GM19395 (cell line): ENCODE measurements around the gene FOXS1.

Experiments
- ATAC-seq: cut with Tn5 transposase; IDR thresholded peaks from one replicate; pipeline ENCODE4 v1.9.1; 2021; ENCODE audit warnings: mild to moderate bottlenecking, moderate library complexity; ENCODE audit not compliant: unreplicated experiment

FOXS1 gene

DNA sequence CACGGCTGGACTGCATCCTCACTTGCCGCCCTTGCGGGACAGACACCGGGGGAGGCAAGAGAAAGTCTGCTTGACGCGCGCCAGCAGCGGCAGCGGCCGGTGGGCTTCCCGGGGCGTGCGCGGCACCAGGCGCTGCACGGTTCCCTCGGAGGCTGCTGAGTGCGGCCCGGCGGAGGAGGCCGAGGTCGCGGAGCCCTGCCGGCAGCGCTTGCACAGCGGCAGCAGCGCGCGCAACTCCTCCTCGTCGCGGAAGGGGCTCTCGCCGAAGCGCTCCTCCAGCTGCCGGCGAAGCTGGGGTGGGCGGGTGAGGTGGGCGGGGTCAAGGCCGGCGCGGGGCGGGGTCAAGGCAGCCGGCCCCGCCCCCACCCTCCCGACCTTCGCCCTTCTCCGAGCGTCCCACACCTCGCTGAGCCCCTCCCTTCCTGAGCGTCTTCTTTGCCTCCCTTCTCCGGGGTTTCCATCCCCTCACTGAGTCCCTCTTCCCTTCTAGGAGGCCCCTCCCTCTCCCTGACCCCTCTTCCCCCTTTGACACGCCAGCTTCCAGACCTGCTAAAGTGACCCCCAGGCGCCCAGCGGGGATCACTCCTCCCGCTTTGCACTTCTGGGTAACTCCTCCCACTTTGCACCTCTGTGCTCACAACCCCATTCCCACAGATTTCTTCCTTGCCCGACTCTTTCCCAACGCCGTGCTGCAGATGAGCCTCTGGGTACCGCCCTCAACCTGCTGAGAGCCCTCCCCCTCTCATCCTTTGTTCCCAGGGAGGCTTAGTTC lies 16.2 kb upstream of the FOXS1 start:
- peak; percentile 59 for ATAC-seq

DNA sequence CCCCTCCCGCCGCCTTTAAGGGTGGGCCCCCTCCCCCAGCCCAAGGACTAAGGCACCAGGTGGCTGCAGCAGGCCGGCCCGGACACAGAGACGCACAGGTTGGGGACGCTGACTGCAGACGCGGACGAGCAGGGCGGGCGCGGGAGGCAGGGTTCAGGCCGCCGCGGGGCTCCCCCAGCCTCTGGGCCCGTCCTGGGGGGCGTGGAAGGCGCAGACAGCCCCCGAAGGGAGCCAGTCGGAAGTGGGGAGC lies 15.7 kb upstream of the FOXS1 start:
- ATAC-seq, result peak; percentile 35

DNA sequence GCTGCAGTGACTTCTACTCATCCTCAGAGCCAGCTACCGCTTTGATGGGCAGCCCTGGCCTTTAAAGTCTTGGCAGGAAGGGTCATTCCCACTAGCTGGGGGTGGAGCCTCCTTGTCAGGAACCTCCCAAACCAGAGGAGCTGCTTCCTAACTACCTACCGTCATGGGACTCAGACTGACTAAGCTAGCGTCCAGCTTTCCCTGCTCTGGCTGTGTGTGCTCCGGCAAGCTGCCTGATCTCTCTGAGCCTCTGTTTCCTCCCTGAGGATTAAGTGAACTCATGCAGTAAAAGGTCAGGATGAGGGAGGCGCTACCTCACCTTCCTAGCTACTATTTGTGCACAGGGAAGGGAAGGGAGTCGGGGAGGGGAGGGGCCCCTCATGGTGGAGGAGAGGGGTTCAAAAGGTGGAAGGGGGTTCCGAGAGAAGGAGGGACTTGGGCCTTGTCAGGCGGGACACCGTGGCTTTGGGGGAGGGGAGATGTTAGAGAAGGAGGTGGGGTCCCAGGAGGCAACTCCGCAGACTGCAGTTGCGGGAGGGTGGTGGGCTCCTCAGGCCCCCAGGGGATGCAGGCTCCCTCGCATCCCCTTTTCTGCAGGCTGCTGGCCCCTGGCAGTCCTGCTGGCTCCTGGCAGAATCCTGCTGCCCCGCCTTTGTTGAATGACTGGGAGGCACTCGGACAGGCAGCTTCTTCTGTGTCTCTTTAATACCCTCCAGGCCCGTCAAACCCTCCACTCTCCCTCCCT lies 15.2 kb upstream of the FOXS1 start:
- ATAC-seq, result no peak

DNA sequence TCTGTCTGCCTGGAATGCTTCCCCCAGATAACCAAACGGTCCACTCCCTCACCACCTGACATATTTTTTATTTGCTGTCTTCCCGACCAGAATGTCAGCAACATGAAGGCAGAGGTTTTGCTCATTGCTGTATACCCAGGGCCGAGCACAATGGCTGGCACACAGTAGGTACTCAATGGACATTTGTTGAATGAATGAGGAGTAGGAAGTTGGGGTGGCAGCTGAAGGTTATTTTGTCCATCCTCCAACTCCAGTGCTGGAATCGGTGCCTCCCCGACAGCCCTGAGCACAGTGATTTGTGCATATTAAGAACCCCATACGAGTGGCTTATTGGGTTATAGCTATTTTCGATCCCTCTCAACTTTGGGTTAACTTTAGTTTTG lies 14.6 kb upstream of the FOXS1 start:
- no peak for ATAC-seq

DNA sequence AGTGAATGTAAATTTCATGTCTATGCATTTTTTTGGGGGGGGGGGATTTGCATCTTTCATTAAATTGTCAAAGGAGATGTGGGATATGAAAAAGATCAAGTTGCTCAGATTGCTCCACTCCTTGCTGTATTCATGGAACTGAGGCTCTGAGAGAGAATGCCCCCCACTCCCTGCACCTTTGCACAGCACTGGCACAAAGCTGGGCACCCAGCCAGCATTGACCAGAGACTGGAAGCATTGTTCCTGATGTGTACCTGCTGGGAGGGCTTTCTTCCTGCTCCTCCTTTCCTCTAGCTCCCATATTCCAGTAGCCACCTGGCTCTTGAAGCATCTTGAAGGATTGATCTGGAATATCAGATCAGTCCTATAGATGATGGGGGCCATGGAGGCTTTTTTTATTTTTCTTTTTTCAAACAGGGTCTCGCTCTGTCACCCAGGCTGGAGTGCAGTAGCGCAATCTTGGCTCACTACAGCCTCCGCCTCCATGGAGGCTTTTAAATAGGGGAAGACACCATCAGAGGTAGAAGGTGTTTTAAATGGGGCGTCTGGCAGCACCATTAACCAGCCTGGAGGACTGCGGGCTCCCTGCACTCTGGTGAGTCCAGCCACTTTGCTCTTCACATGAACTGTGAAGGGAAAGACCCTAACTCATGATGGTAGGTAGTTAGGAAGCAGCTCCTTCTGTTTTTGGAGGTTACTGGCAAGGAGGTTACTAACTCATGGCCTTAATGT lies 14.0 kb upstream of the FOXS1 start:
- ATAC-seq, result no peak

DNA sequence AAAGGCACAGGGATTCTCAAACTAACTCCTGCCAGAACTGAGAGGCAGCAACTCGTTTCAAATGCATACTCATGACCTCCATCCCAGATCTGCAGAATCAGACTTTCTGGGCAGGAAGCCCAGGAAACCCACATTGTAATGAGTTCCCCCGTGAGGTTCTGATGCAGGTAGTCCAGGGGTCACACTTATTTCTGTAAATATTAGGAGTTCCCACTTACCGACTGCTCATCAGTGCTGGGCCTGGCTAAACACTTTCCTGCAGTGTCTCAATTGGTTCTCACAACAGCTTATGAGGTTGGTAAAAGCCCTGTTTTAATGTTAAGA lies 13.3 kb upstream of the FOXS1 start:
- ATAC-seq, result no peak

DNA sequence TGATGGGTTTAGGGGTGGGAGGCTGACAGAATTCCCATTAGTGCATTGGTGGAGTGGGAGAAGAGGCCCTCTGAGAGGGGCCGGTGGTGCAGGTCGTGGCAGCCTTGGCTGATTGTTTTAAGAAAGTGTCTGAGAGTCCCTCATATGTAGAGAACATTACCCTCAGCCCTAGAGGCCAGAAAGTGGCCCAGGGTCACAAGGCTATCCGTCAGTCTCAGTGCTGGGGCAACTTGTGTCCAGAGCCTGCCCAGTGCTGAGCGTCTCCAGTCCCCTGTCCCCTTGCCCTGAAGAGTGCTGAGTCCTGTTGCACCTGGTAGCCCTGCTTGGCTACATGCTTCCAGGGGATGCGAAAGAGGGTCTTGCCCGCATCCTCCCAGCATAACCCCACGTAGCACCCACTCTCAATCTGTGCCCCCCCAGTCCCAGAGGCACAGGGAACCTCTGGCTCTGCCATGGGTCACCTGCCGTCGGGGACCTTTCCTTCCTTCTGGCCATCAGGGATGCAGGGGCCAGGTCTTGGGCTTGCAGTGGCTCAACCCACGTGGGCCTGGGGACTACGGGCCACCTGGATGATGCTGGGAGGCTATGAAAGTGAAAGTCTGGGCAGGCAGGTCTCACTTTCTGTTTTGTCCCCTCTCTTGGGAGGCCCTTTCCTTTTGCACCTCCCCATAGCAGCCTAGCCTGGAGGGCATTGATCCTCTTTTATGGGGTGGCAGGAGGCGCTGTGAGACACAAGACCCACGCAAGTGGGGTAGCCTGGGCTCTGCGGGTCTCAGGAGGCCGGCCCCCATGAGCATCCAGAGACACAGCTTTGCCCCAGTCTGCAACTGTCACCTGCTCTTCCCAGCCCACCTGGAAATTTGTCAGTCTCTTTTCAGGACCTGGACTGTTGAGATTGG lies 12.7 kb upstream of the FOXS1 start:
- ATAC-seq, result peak; percentile 77

DNA sequence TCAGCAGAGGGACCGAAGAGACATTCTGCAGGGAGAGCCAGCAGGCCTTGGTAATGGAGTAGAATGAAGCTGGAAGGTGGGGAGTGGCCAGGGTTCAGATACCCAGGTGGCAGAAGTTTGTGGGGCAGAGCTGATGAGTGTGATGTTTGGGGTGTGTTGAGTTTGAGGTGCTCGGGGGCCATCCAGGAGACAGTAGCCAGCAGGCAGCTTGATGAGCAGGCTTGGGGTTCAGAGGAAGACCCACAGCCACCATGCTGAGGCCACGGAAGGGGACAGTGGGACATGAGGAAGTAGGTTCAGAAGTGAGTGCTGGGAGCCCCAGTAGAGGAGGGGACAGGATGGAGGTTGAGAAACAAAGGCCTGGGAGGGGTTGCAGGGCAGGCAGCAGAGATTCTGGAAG lies 11.1 kb upstream of the FOXS1 start:
- no peak for ATAC-seq

DNA sequence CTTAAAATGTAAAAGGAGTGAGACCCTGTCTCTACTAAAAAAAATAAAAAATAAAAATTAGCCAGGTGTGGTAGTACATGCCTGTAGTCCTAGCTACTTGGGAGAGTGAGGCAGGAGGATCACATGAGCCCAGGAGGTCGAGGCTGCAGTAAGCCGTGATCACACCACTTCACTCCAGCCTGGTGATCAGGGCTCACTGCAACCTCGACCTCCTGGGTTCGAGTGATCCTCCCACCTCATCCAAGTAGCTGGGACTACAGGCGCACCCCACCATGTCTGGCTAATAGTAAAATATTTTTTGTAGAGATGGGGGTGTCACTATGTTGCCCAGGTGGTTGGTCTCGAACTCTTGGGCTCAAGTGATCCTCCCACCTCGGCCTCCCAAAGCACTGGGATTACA lies 8.1 kb upstream of the FOXS1 start:
- no peak for ATAC-seq

DNA sequence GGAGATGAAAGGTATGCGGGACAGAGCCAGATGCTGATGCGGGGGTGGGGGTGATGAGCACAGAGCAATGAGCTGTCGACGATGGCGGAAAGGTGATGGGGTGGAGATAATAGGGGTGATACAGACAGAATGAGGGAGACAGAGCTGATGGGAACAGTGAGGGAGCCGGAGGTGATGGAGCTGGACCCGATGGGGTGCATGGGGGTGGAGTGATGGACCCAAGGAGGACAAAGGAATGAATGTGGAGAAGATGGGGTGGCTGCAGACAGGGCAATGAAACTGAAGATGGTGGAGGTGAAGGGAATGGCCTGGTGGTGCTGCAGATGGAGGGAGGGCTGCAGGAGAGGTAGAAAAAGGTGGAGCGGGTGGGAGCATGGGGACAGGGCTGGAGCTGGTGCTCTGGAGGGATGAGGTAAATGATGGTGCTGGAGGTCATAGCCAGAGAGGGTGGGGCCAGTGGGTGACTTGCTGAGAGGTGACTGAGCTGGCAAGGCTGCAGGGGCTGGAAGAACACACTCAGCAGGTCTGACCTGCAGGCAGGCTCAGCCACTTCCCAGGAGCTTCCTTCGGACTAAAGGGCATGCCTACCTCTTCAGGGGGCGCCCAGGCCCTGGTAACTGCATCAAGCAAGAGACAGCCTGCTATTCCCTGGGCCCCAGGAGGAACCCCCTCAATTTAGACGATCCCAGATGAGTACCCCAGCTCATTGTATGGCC lies 6.0 kb upstream of the FOXS1 start:
- no peak for ATAC-seq

DNA sequence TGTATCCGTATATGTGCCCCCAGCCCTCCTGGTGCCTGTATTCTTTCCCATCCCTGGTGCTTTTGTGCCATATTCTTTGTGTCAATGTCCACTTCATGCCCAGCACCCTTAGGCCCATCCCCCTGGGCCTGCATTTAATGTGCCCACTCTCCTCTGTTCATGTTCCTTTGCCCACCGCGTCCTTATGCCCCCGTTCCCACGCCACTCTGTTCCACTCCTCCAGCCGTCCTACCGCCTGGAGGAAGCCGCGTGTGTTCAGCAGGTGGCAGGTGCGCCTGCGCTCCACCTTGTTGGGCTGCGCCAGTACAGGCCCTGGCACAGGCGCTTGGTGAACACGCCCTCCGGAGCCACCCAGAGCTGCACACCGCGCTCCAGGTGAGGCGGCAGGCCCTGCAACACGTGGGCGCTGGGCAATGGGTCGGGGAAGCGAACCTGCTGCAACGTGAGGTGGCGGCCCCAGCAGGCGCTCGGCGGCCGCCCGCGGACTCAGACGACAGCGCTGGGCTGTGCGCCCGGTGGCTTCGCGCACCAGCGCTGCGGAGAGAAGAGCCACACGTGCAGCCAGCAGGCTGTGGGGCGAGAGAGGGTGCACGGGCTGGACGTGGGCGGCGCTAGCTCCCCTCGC lies 4.0 kb upstream of the FOXS1 start:
- ATAC-seq, result no peak

DNA sequence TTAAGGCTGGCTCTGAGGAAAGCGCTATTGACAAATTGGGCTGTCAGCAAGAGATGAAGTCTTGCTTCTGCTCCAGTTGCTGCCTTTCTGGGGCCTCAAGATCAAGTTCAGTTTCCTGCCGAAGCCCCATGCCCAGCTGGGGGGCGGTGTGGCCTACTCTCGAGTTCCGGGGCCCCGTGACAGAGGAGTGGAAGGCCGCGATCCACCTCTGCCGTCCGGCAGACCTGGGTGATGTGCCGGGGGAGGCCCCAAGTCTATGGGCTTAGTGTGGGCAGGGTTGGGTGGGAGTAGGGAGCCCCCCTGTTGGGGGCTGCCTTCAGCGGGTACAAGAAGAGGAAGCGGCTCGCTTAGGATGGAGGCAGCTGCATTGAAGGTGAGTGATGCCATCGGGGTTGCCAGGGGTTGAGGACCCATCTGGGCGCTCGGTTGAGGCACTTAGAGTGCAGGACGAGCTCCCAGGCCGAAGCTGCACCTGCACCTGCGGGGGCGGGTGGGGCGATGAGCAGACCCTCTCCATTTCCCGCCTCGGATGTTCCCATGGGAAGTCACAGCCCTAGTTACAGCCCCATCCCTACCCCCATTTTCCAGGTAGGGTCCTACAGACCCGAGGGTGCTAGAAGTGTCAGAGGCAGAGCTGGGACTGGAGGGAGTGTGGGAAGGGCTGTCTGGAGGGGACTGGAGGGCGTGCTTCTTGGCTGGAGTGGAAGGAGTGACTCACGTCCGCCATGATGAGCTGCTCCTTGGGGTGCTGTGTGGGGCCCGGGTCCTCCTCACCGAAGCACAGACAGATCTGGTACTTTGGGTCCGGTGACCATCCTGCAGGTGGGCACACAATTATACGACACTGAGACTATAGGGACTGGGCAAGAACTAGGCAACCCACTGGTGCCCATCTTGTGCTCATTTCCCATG lies 2.9 kb upstream of the FOXS1 start:
- ATAC-seq, result no peak

DNA sequence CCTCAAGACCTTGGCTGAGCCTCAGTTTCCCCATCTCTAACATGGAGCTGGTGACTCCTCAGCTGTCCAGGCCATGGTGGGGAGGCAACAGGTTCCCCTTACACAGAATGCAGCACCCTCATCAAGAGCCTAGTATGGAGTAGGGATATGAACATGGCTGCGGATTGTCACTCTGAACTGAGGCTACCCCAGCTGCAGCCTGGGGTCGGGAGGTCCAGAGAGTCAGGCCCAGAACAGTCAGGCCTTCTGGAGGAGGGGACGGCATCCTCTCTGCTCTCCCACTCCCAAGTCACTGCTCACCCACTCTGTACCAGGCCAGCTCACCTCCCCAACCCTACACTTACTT lies 1.4 kb upstream of the FOXS1 start:
- no peak for ATAC-seq

DNA sequence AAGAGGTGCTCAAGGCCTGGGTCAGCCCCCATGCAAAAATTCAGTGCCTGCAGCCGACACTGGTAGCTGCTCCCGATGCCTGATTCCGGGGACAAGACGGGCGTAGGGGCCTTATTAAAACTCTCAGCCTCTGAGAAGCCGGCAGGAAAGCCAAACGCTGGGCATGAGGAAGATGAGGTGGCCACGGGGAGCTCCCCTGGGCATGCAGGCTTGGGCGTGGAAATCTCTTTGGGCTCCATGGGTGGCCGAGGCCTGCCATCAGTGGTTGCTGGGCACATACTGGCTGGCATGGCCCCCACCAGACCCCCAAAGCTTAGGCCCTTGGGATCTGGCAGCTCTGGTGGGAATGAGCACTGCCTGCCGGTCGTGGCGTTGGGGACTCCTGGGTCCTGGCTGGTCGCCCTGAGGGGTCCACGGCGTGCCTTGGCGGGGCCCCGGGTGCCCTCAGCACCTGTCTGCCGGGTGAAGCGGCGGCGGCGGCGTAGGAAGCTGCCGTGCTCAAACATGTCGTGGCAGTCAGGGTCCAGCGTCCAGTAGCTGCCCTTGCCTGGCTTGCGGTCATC lies 586 bp downstream of the FOXS1 start:
- no peak for ATAC-seq

DNA sequence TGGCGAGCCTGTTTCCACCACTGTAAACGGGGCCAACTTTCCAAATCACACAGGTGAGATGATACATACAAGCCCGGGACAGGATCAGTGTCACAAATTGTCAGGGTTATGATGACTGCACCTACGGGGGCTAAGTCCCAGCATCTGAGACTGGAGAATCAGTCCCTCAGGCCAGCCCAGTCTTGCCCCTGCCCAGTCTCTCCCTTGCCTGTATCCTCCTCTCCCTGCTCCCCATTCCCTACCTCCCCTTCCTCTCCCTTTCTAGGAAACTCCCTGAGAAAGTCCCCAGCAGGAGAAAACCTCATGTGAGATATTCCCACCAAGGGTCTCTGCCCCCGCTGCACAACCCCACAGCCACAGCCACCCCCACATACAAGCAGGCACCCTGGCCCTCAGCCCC lies 1.5 kb downstream of the FOXS1 start:
- no peak for ATAC-seq

DNA sequence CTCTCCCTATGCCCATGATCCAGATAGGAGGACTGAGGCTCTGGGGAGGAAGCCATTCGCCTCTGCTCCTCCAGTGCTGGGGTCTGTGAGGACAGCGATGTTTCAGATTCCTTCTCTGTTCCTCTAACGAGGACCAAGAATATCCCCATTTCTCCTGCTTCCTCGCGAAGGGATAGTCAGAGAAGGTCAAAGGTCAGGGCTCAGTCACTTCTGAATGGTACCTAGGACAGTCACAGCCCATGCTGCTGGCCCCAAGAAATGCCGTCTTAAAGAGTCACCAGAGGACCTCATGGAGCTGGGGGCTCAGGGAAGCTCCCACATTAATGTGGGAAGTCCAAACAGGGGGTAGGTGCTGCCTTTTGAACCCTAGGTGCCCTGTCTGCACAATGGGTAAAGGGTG lies 2.1 kb downstream of the FOXS1 start:
- no peak for ATAC-seq

DNA sequence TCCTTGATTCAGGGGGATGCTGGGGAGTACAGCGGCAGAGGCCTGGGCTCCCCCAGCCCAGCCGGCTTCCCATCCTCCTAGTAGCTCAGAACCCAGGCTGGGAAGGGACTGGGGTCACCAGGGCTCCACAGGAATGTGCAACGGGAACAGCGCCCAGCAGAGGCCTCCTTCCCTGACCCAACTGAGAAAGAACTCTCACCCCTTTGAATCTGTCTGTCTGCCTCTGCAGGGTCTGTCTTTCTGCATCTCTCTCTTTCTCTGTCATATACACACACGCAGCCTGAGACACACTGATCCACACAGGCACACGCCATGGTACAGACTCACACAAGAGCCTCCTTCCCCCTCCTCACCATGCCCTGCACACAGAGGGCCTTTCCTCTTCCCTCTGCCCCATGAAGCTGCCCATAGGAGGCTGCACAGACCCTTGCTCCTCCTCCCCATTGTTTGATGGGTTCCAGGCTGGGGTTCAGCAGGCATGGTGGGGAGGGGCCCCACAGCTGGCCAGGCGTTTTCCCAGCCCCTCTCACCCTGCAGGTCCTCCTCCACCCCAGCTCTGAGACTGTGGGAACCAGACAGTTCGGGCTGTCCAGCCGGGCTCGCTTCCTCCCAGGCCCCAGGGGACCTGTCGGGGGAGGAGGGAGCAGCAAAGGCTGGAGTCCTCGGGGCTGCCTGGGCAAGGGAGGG lies 2.8 kb downstream of the FOXS1 start:
- ATAC-seq, result no peak

DNA sequence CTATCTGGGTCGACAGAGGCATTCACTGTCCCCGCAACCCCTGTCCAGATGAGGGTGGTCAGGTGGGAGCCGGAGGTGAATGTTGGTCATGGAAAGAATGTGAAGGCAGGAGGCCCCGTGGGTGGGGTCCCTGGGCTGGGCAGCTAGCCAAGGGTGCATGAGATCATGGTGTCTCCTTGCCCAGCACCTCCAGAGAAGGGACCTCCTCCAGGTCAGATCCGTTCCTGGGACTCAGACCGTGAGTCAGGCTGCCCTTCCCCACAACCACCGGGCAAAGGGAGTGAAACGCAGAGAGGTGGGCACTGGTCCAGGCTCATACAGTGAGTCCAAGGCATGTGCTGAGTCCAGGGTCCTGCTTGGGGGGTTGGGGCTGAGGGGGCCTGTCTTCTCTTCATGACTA lies 3.5 kb downstream of the FOXS1 start:
- ATAC-seq, result no peak
